HCT116 (cell line): ENCODE results near the gene CDKAL1. TPM values are rescaled to one million over a fixed set of nuclear protein-coding genes. Genes with fewer than 3 reads are reported as not detected.

Experiments used
- ATAC-seq: fragments of 200-7000 bp; cut with Tn5 transposase; 2 replicates; pipeline ENCODE4 v1.9.1; 2020; ENCODE audit warnings: mild to moderate bottlenecking, moderate library complexity
- BruUV-seq: library from RNA; stranded (reverse); fragments of 400-500 nt; replicated peaks from 2 replicates; lab custom pipeline; 2021; lab: Mats Ljungman, UMichigan
- CTCF ChIA-PET: fragments of 300-600 bp; sonication (Branson Sonifier 250); formaldehyde crosslinking; loops from one replicate; lab custom pipeline; 2021; ENCODE audit warnings: antibody characterized with exemption; lab: Charles Lee
- POLR2A ChIA-PET: fragments of 300-600, 350-600 bp; sonication (Branson Sonifier 250); formaldehyde crosslinking; loops from one replicate; lab custom pipeline; 2021; ENCODE audit warnings: antibody characterized with exemption; lab: Charles Lee
- RAD21 ChIA-PET, 2 experiments: fragments of 300-600 bp; sonication (Branson Sonifier 250); formaldehyde crosslinking; loops; one replicate each; lab custom pipeline; 2023; ENCODE audit warnings: low total read pairs in 2 of 2; ENCODE audit not compliant: uncharacterized antibody in 2 of 2, unreplicated experiment in 2 of 2, low non-redundant PET in 1 of 2; lab: Charles Lee
- DNase-seq: peaks from one replicate; pipeline ENCODE4 v3.0.0-alpha.2; 2010; ENCODE audit warnings: low read depth, low spot score
- H2AFZ ChIP-seq: fragments of 200-600 bp; shearing (Covaris generic), sonication (generic); 2 replicates; pipeline ENCODE4 v1.6.1; 2017; ENCODE audit warnings: low read depth, mixed run types, mixed read lengths, antibody characterized with exemption, low read length; ENCODE audit not compliant: poor library complexity, severe bottlenecking
- H3K27ac ChIP-seq: 2 replicates; pipeline ENCODE4 v1.5.1; 2012; ENCODE audit warnings: low read depth, low read length
- H3K27me3 ChIP-seq: fragments of 200-600 bp; sonication (generic); 2 replicates; pipeline ENCODE4 v1.6.1; 2016; ENCODE audit warnings: mixed run types, low read length, mixed read lengths; ENCODE audit not compliant: insufficient read depth
- H3K36me3 ChIP-seq, 2 experiments: fragments of 200-500 bp in 1 of 2; fragments of 200-600 bp in 1 of 2; sonication (Bioruptor generic) in 1 of 2; sonication (generic) in 1 of 2; 2 replicates each; pipeline versions ENCODE4 v1.5.1 to v1.6.1; 2014 to 2016; ENCODE audit warnings: low read length in 2 of 2, inconsistent platforms in 1 of 2, mixed read lengths in 1 of 2, mixed run types in 1 of 2; ENCODE audit not compliant: insufficient read depth in 2 of 2, control insufficient read depth in 1 of 2
- H3K4me1 ChIP-seq, 2 experiments: fragments of 200-600 bp in 1 of 2; sonication (generic) in 1 of 2; 2 replicates each; pipeline versions ENCODE4 v1.5.1 to v1.6.1; 2012 to 2017; ENCODE audit warnings: low read length in 2 of 2, inconsistent platforms in 1 of 2, mild to moderate bottlenecking in 1 of 2, mixed read lengths in 1 of 2, mixed run types in 1 of 2, moderate library complexity in 1 of 2; ENCODE audit not compliant: insufficient read depth in 2 of 2, control insufficient read depth in 1 of 2
- H3K4me2 ChIP-seq: fragments of 200-600 bp; sonication (generic); 2 replicates; pipeline ENCODE4 v1.6.1; 2017; ENCODE audit warnings: mixed run types, low read length, mixed read lengths
- H3K4me3 ChIP-seq, 2 experiments: fragments of 200-600 bp in 1 of 2; sonication (generic) in 1 of 2; replicated peaks in 1 of 2; 2 replicates each; pipeline ENCODE4 v1.5.1; 2011 to 2016; ENCODE audit warnings: low read length in 2 of 2, control low read depth in 1 of 2, low read depth in 1 of 2, mild to moderate bottlenecking in 1 of 2, mixed read lengths in 1 of 2, mixed run types in 1 of 2
- H3K79me2 ChIP-seq: fragments of 200-600 bp; sonication (generic); 2 replicates; pipeline ENCODE4 v1.6.1; 2017; ENCODE audit warnings: mild to moderate bottlenecking, mixed run types, low read length, moderate library complexity, mixed read lengths; ENCODE audit not compliant: insufficient read depth
- H3K9ac ChIP-seq: fragments of 200-600 bp; sonication (generic); 2 replicates; pipeline ENCODE4 v1.6.1; 2016; ENCODE audit warnings: low read length, mixed read lengths
- H3K9me2 ChIP-seq: fragments of 200-600 bp; sonication (generic), shearing (Covaris generic); 2 replicates; pipeline ENCODE4 v1.6.1; 2017; ENCODE audit warnings: mixed run types, mild to moderate bottlenecking, moderate library complexity; ENCODE audit not compliant: insufficient read depth
- H3K9me3 ChIP-seq, 2 experiments: fragments of 200-500 bp in 1 of 2; fragments of 200-600 bp in 1 of 2; sonication (Bioruptor generic) in 1 of 2; sonication (generic) in 1 of 2; 2 replicates each; pipeline ENCODE4 v1.6.1; 2014 to 2017; ENCODE audit warnings: low read length in 2 of 2, mixed read lengths in 2 of 2, inconsistent platforms in 1 of 2, low read depth in 1 of 2, mild to moderate bottlenecking in 1 of 2, mixed run types in 1 of 2, moderate library complexity in 1 of 2; ENCODE audit not compliant: control insufficient read depth in 1 of 2, insufficient read depth in 1 of 2
- H4K20me1 ChIP-seq: fragments of 200-600 bp; sonication (generic), shearing (Covaris generic); 2 replicates; pipeline ENCODE4 v1.6.1; 2017; ENCODE audit warnings: mixed run types, mild to moderate bottlenecking, moderate library complexity; ENCODE audit not compliant: insufficient read depth
- EZH2 ChIP-seq: fragments of 200-600 bp; sonication (generic); IDR thresholded peaks from 2 replicates; pipeline ENCODE4 v1.6.1; 2017; ENCODE audit warnings: antibody characterized with exemption, mixed run types
- FOSL1 ChIP-seq: IDR thresholded peaks from 2 replicates; pipeline ENCODE4 v1.6.1; 2012; ENCODE audit warnings: low read depth
- POLR2AphosphoS5 ChIP-seq: IDR thresholded peaks from 2 replicates; pipeline ENCODE4 v1.6.1; 2011; ENCODE audit warnings: mild to moderate bottlenecking, low read depth, low read length, moderate library complexity
- SIN3A ChIP-seq: IDR thresholded peaks from 2 replicates; pipeline ENCODE4 v1.6.1; 2012; ENCODE audit warnings: low read depth
- intact Hi-C: fragments of 100-400 bp; cut with micrococcal nuclease; formaldehyde crosslinking; loops from 2 replicates; pipeline ENCODE4 v1.10.0; 2022
- total RNA-seq: library from RNA; stranded (reverse); gene quantifications from one replicate; pipeline ENCODE4 v1.2.1, GENCODE V29; 2021; ENCODE audit not compliant: unreplicated experiment
- TF ChIP-seq, protein P1 (sequence below): IDR thresholded peaks from 2 replicates; pipeline ENCODE4 v1.6.1; 2012
- TF ChIP-seq, protein P2 (sequence below): IDR thresholded peaks from 2 replicates; pipeline ENCODE4 v1.6.1; 2012

The CDKAL1 gene
- total RNA-seq, 1 experiment from 2014 or later = 14.9 TPM

DNA sequence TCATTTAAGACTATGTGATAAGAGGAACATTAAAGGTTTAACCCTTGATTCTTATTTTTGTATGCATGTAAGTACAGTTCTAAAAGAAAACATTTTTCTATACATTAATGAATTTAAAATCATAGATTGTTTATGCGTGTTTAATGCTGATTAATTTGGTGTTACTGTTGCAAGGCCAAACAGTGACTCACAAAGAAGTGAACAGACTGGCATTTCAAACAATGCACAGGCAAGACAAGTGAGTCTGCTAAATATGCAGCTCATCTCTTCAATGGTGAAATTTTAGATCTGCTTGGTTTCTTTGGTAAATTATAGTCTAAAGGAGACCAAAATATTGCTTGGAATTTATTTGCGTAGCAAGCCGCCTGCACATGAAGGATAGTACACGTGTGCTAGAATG lies 641.9 kb downstream of the CDKAL1 start:
- no peak for ATAC-seq
- Histone ChIP-seq H3K36me3 (no peaks in the 10 kb centered on the region), H2AFZ (no peak overlapping the region), H4K20me1 (no peaks in the 10 kb centered on the region), H3K4me2 (no peak overlapping the region), H3K27ac (no peak overlapping the region), H3K4me1 (0 out of 4 replicates have a peak, but pooled peaks cover 0 to 3% of the 10 kb centered on the region in 2 experiments), H3K4me3 (no peak overlapping the region), H3K79me2 (no peaks in the 10 kb centered on the region), H3K27me3 (no peaks in the 10 kb centered on the region), H3K9me3 (peaks cover 0 to 2% of the 10 kb centered on the region in 2 experiments; a peak in 1 of 4 replicates), H3K9ac (no peak overlapping the region), H3K9me2 (no peaks in the 10 kb centered on the region)
- ChIA-PET RAD21 (interaction anchor here in 1 of 2 experiments (0.8 kb wide), 1 partner anchor 86 kb away, joined by 3 read pairs; no protein-coding TSS in a partner anchor), POLR2A (interaction anchor here (0.8 kb wide), 1 partner anchor 44 kb away, joined by 4 read pairs; no protein-coding TSS in a partner anchor), CTCF (no interaction called here)
- intact Hi-C loops = no loop called here
- DNase-seq = no peak
- BruUV-seq = no TSS peak
- TF ChIP-seq, protein P1, sequence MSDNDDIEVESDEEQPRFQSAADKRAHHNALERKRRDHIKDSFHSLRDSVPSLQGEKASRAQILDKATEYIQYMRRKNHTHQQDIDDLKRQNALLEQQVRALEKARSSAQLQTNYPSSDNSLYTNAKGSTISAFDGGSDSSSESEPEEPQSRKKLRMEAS = no peak

DNA sequence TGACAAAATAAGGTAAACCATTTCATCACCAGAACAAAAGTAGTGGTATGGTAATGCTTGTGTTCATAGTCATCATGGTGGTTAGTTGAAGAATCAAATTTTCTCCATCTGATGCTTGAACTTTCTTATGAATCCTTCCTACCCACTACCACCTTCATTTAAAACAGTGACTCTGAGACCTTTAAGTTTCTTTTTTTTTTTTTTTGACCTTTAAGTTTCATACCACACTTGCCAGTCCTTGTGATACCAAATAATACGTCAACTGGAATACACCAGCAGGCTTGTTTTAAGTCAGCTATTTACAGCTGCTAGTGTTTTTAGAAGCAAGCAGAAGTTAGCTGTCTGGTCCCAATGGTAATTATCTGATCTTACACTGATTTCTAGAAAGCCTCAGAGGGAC lies 645.9 kb downstream of the CDKAL1 start:
- POLR2A ChIA-PET = no interaction called here
- Histone ChIP-seq H2AFZ (no peak overlapping the region), H4K20me1 (no peaks in the 10 kb centered on the region), H3K9me2 (no peaks in the 10 kb centered on the region), H3K27me3 (no peaks in the 10 kb centered on the region)
- RAD21 ChIA-PET = no interaction called here
- TF ChIP-seq POLR2AphosphoS5 (no peak), EZH2 (no peak), FOSL1 (no peak), SIN3A (no peak)
- TF ChIP-seq, protein P2, sequence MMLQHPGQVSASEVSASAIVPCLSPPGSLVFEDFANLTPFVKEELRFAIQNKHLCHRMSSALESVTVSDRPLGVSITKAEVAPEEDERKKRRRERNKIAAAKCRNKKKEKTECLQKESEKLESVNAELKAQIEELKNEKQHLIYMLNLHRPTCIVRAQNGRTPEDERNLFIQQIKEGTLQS = no peak
- TF ChIP-seq, all 23 proteins: peak for 0
- intact Hi-C loops = no loop called here
- no peaks in the 10 kb centered on the region for H3K79me2 ChIP-seq
- no peak overlapping the region for H3K27ac ChIP-seq
- CTCF ChIA-PET = no interaction called here
- H3K36me3 ChIP-seq = no peaks in the 10 kb centered on the region
- no peak overlapping the region for H3K4me2 ChIP-seq
- BruUV-seq = no TSS peak
- H3K4me3 ChIP-seq = no peak overlapping the region
- no peak for ATAC-seq
- peaks cover 0 to 4% of the 10 kb centered on the region in 2 experiments; a peak in 1 of 4 replicates for H3K9me3 ChIP-seq
- no peak for DNase-seq
- 0 out of 4 replicates have a peak, but pooled peaks cover 0 to 3% of the 10 kb centered on the region in 2 experiments for H3K4me1 ChIP-seq
- H3K9ac ChIP-seq = no peak overlapping the region
